Prostate gland (tissue), 2 donors: Measurements from ENCODE around the gene VPS45. TPM values are rescaled to one million over a fixed set of nuclear protein-coding genes. Genes with fewer than 3 reads are reported as not detected.

Experiments used
- DNase-seq: peaks from one replicate; pipeline ENCODE4 v3.0.0-alpha.2; 2019; ENCODE audit warnings: low spot score
- H3K27ac ChIP-seq, 2 donors: fragments of 200-600 bp; sonication (generic); 2 replicates each; pipeline ENCODE4 v1.5.1; 2017 to 2019
- H3K27me3 ChIP-seq: fragments of 200-600 bp; sonication (generic); replicated peaks from 2 replicates; pipeline ENCODE4 v1.5.1; 2019; ENCODE audit not compliant: insufficient read depth
- H3K36me3 ChIP-seq, 2 donors: fragments of 200-600 bp; sonication (generic); 1 replicate in 1 of 2; 2 replicates in 1 of 2; pipeline versions ENCODE4 v1.5.1 to v1.8.1; 2017 to 2019
- H3K4me1 ChIP-seq: fragments of 200-600 bp; sonication (generic); replicated peaks from 2 replicates; pipeline ENCODE4 v1.5.1; 2019
- H3K4me3 ChIP-seq, 2 donors: fragments of 200-600 bp; sonication (generic); 2 replicates each; pipeline ENCODE4 v1.5.1; 2017 to 2019
- H3K9me3 ChIP-seq: fragments of 200-600 bp; sonication (generic); 2 replicates; pipeline ENCODE4 v1.5.1; 2017
- POLR2A ChIP-seq: fragments of 450-650 bp; IDR thresholded peaks from one replicate; pipeline ENCODE4 v1.6.1; 2016; ENCODE audit warnings: antibody characterized with exemption, mild to moderate bottlenecking
- POLR2AphosphoS5 ChIP-seq: sonication (generic); formaldehyde crosslinking; IDR thresholded peaks from one replicate; pipeline ENCODE4 v1.6.1; 2017; ENCODE audit warnings: antibody characterized with exemption
- WGBS: methylation state at CpG from one replicate; pipeline ENCODE4 v1.1.5; 2018; 5-methylcytosine and 5-hydroxymethylcytosine counted together
- intact Hi-C: fragments of 100-400 bp; cut with DNase I; formaldehyde crosslinking; loops from one replicate; pipeline ENCODE4 v1.14.2; 2022
- total RNA-seq, 2 donors: library from RNA; depleted of rRNA; stranded (reverse); fragments of >200 nt; gene quantifications; one replicate each; pipeline ENCODE4 v1.1.0, GENCODE V29; 2016
- TF ChIP-seq, protein P1 (sequence below), 4 experiments: fragments of 200-600 bp in 2 of 4; fragments of 450-650 bp in 2 of 4; sonication (generic) in 2 of 4; IDR thresholded peaks; 1 replicate in 3 of 4; 2 replicates in 1 of 4; pipeline ENCODE4 v1.5.1; 2016 to 2019; ENCODE audit warnings: antibody characterized with exemption in 4 of 4, mild to moderate bottlenecking in 2 of 4, moderate library complexity in 2 of 4

Gene VPS45
- total RNA-seq, 2 donors from 2014 or later, result 29.6 to 33.3 TPM

DNA sequence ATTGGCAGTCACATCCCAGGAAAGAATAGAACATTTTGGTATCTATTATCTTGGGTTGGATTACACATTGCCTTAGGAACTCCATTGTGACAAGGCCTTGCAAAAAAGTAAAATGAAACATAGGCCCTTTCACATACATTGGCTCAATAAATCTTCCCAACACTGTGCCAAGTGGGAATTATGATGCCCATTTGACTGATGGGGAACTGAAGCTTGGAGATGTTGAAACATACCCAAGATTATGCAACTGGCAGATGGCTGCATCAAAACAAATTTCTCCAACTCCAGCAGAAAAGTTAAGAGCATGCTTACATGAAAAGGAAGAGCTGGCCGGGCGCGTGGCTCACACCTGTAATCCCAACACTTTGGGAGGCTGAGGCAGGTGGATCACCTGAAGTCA is 109.0 kb downstream of the VPS45 start:
- Histone ChIP-seq H3K4me3 (no peak overlapping the region), H3K4me1 (no peaks in the 10 kb centered on the region), H3K9me3 (no peaks in the 10 kb centered on the region), H3K36me3 (no peaks in the 10 kb centered on the region), H3K27ac (no peak overlapping the region), H3K27me3 (no peaks in the 10 kb centered on the region)
- TF ChIP-seq POLR2AphosphoS5, result no peak
- TF ChIP-seq, protein P1, sequence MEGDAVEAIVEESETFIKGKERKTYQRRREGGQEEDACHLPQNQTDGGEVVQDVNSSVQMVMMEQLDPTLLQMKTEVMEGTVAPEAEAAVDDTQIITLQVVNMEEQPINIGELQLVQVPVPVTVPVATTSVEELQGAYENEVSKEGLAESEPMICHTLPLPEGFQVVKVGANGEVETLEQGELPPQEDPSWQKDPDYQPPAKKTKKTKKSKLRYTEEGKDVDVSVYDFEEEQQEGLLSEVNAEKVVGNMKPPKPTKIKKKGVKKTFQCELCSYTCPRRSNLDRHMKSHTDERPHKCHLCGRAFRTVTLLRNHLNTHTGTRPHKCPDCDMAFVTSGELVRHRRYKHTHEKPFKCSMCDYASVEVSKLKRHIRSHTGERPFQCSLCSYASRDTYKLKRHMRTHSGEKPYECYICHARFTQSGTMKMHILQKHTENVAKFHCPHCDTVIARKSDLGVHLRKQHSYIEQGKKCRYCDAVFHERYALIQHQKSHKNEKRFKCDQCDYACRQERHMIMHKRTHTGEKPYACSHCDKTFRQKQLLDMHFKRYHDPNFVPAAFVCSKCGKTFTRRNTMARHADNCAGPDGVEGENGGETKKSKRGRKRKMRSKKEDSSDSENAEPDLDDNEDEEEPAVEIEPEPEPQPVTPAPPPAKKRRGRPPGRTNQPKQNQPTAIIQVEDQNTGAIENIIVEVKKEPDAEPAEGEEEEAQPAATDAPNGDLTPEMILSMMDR (IDR thresholded peaks at IDR 0.05), result no peak
- TF ChIP-seq POLR2A, result no peak
- intact Hi-C loops, result no loop called here
- WGBS, result 82% methylated on average over 3 of the region's 3 CpGs
- DNase-seq, result no peak

- no peak for TF ChIP-seq POLR2AphosphoS5
- TF ChIP-seq, protein P1 (IDR thresholded peaks at IDR 0.05), result no peak
- no peak for TF ChIP-seq POLR2A
- no peaks in the 10 kb centered on the region for H3K27me3 ChIP-seq
- H3K36me3 ChIP-seq, result no peaks in the 10 kb centered on the region
- DNase-seq, result no peak
- no peaks in the 10 kb centered on the region for H3K9me3 ChIP-seq
- H3K4me3 ChIP-seq, result no peak overlapping the region
- intact Hi-C loops, result no loop called here
- H3K4me1 ChIP-seq, result no peaks in the 10 kb centered on the region
- H3K27ac ChIP-seq, result no peak overlapping the region
Measured at GRCh38 chr1:150178548-150178947, 111.0 kb downstream of the VPS45 start.

DNA sequence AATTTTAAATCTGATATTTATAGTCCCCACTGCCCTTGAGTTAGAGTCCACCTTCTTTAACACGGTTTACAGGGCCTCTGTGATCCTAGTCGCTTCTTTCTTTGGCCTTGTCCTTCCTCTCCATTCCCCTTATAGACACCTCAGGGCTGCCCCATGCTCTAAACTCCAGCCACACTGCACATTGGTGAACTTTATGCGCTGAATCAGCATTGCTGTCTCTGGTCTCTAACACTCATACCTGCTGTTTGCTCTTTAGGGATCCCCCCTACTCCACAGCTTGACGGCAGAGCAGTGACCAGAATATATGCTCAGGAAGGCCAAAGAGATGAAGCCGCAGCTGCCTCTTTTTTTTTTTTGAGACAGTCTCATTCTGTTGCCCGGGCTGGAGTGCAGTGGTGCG is 112.3 kb downstream of the VPS45 start:
- DNase-seq, result no peak
- intact Hi-C loops, result no loop called here
- no peak overlapping the region for H3K4me3 ChIP-seq
- no peaks in the 10 kb centered on the region for H3K36me3 ChIP-seq
- H3K27me3 ChIP-seq, result no peaks in the 10 kb centered on the region
- no peak overlapping the region for H3K27ac ChIP-seq
- 96% methylated on average over 7 of the region's 7 CpGs for WGBS
- no peaks in the 10 kb centered on the region for H3K4me1 ChIP-seq
- TF ChIP-seq POLR2AphosphoS5, result no peak
- TF ChIP-seq POLR2A, result no peak
- TF ChIP-seq, protein P1 (IDR thresholded peaks at IDR 0.05), result no peak
- no peaks in the 10 kb centered on the region for H3K9me3 ChIP-seq

DNA sequence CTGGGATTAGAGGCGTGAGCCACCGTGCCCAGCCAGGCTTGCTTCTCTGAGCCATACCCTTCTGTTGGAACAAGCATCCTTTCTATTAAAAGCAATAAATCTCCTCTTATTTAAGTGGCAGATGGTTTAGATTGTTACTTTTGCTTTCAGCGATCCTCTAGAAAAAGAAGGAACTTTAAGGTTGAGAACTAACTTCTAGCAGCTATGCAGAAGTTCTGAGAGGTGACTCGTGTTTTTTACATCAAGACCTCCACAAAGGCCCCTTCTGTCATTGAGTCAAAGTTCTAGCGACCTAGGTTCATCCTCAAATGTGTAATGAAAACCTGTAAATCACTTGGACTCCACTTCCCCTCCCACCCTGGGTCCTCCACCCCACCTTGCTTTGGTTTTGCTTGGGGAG is 112.9 kb downstream of the VPS45 start:
- 61% methylated on average over 5 of the region's 5 CpGs for WGBS
- Histone ChIP-seq H3K4me1 (no peaks in the 10 kb centered on the region), H3K27me3 (no peaks in the 10 kb centered on the region), H3K9me3 (no peaks in the 10 kb centered on the region), H3K4me3 (no peak overlapping the region), H3K27ac (no peak overlapping the region), H3K36me3 (no peaks in the 10 kb centered on the region)
- no peak for DNase-seq
- intact Hi-C loops, result no loop called here
- TF ChIP-seq POLR2A (no peak), POLR2AphosphoS5 (no peak)
- TF ChIP-seq, protein P1 (IDR thresholded peaks at IDR 0.05), result no peak

- intact Hi-C loops, result no loop called here
- Histone ChIP-seq H3K9me3 (no peaks in the 10 kb centered on the region), H3K4me3 (no peak overlapping the region), H3K4me1 (no peaks in the 10 kb centered on the region), H3K27me3 (no peaks in the 10 kb centered on the region), H3K27ac (no peak overlapping the region), H3K36me3 (no peaks in the 10 kb centered on the region)
- DNase-seq, result no peak
- TF ChIP-seq POLR2A (no peak), POLR2AphosphoS5 (no peak)
- TF ChIP-seq, protein P1 (IDR thresholded peaks at IDR 0.05), result no peak
- 82% methylated on average over 11 of the region's 11 CpGs for WGBS
Measured at GRCh38 chr1:150182247-150182646, 114.7 kb downstream of the VPS45 start.
